ENCODE data around the gene FKBP10.
A peak's percentile ranks its signal among the peaks of the same experiment; 100 is the strongest.

FKBP10 gene

DNA sequence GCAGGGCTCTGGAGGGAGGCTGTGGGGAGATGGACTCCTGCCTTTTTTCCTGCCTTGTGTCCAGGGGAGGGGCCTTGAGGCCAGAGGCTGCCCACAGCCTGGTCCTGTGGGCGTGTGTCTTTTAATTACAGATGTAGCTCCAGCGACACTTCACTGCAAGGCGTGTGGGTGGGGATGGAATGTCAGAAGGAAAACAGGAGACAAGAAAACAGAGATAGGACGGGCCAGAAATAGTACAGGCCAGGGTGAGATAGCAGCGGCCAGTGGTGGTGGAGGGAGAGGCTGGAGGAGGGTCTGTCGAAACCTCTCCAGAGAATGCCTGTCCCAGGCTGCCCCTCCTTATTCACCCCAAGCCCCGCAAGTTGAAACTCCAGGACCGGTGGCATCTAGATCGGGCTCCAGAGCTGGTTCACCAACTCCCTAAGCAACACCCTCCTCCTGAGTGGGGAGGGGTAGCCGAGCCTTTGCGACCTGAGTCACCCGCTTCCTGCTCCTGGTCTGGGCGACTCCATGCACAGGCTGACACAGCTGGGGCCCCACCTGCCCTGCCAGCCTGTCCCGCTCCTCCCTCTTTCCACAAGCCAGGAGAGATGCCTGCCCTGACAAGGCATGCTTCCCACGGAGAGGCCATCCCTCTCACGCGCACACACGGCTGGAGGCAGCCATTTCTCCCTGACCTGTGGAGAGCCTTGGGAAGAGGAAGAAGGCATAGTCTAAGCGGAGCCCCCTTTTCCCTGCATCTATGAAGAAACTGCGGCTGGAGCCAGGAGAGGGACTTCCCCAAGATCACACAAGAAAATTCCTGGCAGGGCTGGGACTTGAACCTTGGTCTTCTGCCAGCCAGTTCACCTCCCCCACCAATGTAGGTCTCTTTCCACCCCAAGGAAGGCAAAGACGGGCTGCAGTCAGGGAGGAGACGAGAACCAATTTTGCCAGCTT lies 19.7 kb upstream of the FKBP10 start:
- peak; percentile 50; the same call in 1 of the 2 replicates for TF ChIP-seq POLR2A (IDR thresholded peaks at IDR 0.05; ENCODE audit: low read depth, low read length)
- peak; percentile 78 for DNase-seq (ENCODE audit: insufficient read length, low spot score)
- FAIRE-seq, result no peak

DNA sequence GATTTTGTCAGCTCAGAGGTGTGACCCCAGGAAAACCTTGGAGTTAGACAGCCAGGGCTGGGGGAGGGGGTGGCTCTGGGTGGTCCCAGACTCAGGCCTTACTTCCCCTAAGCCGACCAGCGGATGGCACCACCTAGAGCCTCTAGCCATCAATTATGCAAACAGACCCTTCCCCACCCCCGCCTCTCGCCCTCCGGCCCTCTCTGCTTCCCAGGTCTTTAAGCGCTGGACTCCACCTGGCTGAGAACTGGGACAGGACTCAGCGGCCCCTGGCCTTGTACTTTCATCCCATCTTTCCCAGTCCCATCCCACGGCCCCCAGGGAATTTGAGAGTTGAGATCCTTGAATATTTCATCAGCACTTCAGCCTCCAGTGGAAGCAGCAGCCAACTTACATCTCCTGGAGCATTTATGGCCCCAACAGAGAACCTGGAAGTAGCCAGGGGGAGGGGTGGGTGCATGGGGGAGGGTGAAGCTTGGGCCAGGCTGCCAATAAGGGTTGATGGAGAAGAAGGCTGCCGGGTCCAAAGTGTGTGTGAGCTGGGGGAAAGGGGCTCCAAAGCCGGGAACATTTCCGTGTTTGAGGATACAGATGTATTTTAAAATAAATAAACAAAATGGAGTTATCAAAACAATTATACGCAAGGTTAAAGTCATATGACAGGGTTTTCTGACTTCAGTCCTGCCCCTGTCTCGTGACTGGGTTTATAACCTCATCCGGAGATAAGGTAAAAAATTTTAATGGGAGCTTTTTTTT lies 18.8 kb upstream of the FKBP10 start:
- FAIRE-seq, result no peak
- TF ChIP-seq POLR2A (IDR thresholded peaks at IDR 0.05; ENCODE audit: low read depth, low read length), result no peak

DNA sequence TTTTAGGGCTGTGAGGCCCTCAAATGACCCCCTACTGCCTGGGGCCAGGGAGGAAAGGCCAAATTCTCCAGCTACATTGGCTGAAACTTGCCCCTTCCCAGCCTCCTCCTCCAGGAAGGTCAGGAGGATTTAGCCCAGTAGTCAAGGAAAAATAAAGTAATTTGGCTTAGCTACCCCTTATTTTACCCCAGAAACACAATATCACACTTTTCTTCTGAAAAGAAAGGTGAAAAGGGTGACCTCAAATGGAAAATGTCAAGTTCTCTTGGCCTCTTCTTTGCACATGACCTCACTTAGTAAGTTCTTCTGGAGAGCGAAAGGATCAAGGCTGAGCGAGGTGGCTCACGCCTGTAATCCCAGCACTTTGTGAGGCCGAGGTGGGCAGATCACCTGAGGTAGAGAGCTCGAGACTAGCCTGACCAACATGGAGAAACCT lies 18.2 kb upstream of the FKBP10 start:
- no peak for FAIRE-seq
- no peak for TF ChIP-seq POLR2A (IDR thresholded peaks at IDR 0.05; ENCODE audit: low read depth, low read length)
- DNase-seq (ENCODE audit: insufficient read length, low spot score), result no peak

More for the DNA sequence above, 18.8 kb upstream of the FKBP10 start:
- no peak for DNase-seq (ENCODE audit: insufficient read length, low spot score)

DNA sequence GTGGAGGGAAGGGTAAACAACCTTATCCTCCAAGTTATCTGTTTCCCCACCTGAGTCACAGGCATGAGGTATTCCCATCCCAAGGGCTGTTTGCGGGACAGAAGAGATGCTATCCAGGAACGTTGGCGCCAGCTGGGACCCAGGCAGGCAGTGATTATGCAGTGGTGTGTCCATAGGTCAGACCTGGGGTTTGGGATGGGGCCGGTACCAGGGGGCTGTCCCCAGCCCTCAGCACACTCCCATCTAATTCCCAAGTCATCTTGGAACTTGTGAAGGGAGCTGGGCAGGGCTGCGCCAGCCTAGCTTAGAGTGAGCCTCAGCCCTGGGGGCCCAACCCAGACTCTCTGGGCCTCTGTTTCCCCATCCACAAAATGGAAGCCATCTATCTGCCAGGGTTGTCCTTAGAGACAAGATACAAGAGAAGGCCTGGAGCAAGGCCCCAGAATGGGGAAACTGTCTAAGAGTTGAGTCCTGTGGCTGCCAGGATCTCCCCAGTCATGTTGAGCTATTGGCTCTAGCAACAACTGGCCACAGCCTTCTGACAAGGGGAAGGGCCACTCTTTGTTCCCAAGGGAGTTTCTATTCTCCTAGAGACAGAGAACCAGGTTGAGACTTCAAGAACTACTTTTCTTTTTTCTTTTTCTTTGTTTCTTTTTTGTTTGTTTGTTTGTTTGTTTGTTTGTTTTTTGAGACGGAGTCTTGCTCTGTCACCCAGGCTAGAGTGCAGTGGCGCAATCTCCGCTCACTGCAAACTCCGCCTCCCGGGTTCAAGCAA lies 16.5 kb upstream of the FKBP10 start:
- no peak for TF ChIP-seq POLR2A (IDR thresholded peaks at IDR 0.05; ENCODE audit: low read depth, low read length)
- DNase-seq (ENCODE audit: insufficient read length, low spot score), result no peak
- no peak for FAIRE-seq

DNA sequence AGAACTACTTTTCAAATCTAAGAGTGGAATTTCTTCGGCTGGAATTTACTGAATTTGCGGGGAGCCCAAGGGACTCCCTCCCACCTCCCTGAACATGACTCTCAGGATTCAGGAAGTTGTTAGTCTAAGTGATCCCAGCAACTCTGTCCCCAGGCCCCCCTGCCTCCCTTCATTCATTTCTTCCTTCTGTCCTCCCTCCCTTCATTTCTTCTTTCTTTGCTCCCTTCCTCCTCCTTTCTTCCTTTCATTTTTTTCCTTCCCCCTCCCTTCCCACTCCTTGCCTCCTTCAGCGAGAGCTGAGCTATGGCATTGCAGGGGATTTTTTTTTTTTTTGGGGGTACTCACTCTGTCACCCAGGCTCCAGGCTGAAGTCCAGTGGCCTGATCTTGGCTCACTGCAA lies 15.4 kb upstream of the FKBP10 start:
- no peak for DNase-seq (ENCODE audit: insufficient read length, low spot score)
- no peak for FAIRE-seq
- no peak for TF ChIP-seq POLR2A (IDR thresholded peaks at IDR 0.05; ENCODE audit: low read depth, low read length)

DNA sequence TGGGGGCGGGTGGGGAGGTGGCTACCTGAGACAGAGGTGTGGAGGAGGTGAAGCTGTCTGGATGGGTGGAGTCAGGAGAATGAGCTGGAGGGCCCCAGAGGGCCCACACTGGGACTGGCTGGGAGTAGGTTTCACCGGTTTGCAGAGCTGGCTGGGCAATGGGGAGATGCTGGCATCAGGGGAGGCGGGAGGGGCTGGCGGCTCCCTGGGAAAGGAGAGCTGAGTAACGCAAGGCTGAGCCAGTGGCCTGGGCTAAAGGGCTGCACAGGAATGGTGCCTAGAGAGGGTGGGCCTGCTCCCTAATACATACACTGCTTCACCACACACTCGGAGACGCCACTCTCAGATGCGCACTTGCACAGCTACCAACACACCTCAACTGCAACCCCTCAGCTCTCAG lies 13.4 kb upstream of the FKBP10 start:
- FAIRE-seq (no peak), DNase-seq (ENCODE audit: insufficient read length, low spot score) (no peak)
- no peak for TF ChIP-seq POLR2A (IDR thresholded peaks at IDR 0.05; ENCODE audit: low read depth, low read length)

DNA sequence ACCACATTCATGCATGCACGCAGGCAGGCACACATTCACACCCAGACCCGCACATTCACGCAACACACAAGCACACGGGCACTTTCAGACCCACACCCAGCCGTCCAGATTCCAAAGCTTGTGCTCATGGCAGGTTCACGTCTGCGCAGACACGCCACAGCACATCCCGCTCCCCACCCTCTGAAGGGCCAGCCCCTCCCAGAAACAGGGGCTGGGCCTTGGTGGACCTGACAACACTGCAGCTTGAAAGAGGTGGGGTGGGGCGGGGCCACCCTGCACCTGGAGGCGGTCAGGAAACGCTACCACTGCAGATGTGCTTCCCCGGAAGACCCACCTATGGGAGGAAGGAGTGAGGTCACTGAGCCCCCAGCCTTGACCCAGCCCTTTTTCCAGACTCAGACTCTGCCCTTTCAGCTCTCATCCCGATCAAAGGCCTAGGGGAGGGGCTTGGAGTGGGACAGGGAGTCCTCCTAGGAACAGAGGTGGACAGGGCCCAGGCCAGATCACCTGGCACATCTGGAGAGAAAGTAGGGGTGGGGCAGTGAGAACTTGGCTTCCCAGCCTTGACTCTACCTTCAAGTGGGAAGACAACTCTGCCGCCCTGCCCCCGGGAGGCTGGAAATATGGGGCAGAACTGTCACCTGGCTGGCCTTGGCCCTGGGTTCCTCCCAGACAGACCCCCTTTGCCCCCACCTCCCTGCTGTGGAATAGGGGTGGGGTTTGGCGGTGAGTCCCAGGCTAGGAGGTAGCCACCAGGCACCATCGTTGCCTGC lies 12.0 kb upstream of the FKBP10 start:
- DNase-seq (ENCODE audit: insufficient read length, low spot score) (no peak), FAIRE-seq (no peak)
- no peak for TF ChIP-seq POLR2A (IDR thresholded peaks at IDR 0.05; ENCODE audit: low read depth, low read length)

DNA sequence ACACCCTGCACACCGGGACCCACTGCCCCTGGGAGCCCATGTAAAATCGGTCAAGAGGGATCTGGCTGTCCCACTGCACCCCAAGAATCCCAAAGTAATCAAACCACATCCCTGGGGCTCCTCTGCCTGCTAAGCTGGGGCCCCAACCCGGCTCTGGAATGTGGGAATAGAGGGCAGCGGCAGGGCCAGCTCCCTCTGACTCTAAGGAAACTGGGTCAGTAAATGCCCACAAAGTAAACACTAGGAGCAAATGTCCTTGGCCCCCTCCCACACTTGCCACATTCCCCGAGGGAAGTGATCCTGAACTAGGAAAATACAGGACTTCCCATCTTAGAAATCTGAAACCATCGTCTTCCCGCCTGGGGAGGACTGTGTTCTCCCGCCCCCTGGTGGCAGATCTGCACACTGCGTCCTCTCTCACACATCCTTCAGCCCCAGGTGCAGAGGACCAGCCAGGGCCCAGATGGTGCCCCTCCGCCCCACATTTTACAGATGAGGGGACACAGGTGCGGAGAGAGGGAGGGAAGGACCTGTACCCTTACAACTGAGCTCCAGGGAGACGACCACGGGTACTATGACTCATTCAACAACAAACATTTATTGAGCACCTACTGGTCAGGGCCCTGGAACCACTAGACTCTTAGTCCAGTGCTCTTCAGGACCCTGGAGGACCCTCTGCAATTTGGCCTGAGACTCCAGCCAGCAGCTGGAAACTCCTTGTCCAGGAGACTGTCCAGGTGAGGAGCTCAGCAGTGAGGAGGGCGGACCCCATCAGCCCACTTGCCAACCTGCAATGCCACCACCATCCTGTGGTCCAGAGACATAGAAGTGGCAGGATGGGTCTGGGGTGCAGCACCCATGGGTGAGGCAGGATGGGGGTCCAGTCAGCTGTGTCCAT lies 11.2 kb upstream of the FKBP10 start:
- no peak for TF ChIP-seq POLR2A (IDR thresholded peaks at IDR 0.05; ENCODE audit: low read depth, low read length)
- FAIRE-seq, result no peak
- peak; percentile 80 for DNase-seq (ENCODE audit: insufficient read length, low spot score)

DNA sequence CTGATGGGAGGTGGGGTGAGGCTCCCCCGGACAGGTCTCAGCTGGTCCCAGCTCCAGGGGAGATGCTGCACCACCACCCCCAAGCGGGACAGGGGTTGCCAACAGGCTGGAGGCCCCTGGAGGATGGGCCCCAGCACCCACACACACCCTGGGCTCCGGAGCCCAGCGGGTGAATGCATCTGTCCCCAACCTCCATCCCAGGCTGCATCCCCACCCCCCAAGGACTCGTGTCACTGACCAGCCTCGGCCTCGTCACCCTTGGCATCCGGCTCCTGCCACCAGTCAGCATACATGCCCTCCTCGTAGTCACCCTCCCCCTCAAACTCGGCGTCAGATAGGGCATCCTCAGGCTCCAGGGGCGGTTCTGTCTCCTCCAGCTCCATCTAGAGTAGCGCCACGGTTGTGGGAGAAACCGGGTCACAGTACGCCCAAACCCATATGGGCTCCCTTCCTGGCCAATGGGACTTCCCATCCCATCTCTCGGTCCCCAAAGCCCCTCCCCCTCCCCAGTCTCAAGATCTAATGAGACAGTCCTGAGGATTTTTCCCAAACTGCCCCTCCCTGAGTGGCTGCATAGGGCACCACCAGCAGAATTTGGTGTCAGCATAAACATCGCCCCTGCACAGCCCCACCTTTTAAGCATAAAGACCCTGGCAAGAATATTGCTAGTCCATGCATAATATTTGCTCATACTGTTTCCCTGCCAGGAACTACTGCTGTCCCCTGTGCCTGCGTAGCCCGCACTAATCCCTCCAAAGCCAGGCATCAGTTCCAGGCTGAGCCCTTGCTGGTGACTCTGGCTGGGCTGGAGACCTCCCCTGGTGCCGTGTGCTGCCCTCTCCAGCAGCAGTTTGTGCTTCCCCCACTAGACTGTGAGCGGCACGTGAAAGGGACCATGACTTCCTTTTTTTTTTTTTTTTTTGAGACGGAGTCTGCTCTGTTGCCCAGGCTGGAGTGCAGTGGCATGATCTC lies 9.5 kb upstream of the FKBP10 start:
- DNase-seq (ENCODE audit: insufficient read length, low spot score) (no peak), FAIRE-seq (no peak)
- no peak for TF ChIP-seq POLR2A (IDR thresholded peaks at IDR 0.05; ENCODE audit: low read depth, low read length)

DNA sequence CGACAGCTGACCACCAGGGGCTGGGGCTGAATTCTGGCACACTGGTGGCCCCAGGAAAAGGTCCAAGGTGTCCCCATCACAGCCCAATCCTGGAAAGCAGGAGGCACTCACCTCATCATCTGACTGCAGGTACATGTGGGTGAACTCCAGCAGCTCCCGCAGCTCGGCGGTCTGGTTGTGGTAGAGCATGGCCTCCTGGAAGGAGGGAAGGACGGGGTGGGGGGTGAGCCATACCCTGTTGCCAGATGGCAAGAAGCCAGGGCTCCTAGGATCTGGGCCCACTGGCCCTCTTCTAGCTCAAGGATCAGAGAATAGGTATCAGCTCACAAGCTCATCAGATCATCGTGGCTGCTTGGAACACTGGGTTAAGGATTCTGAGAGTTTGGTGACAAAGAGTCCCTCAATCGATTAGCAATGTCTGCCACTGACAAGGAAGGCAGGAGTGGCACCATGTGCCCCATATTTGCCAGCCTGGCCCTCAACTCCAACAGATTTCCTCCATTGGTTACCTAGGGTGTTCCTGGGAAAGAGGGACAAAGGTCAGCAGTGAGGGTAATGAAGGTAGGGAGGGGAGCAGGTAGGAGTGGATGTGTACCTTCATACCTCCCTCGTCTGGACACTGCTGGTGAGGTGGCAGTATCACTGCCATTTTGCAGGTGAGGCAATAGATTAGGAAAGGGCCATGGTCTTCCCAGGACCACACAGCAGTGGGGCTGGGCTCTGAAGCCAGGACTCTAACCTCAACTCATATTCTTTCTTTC lies 5.9 kb upstream of the FKBP10 start:
- TF ChIP-seq POLR2A (IDR thresholded peaks at IDR 0.05; ENCODE audit: low read depth, low read length), result no peak
- no peak for FAIRE-seq
- no peak for DNase-seq (ENCODE audit: insufficient read length, low spot score)
